ENCODE data around the gene ALG1.
"Not testable (repeated sequence)": the region's sequence is repeated elsewhere in the genome, so short reads cannot be mapped to it uniquely, and the experiment has no call there.

Gene ALG1

GRCh38 chr16:5098221-5099159 lies 26.8 kb downstream of the ALG1 start:
- peak; percentile 47 for DNase-seq (ENCODE audit: low spot score)

- not testable (repeated sequence) for DNase-seq (ENCODE audit: low spot score)
Observed at GRCh38 chr16:5099174-5099573, 27.5 kb downstream of the ALG1 start.

DNA sequence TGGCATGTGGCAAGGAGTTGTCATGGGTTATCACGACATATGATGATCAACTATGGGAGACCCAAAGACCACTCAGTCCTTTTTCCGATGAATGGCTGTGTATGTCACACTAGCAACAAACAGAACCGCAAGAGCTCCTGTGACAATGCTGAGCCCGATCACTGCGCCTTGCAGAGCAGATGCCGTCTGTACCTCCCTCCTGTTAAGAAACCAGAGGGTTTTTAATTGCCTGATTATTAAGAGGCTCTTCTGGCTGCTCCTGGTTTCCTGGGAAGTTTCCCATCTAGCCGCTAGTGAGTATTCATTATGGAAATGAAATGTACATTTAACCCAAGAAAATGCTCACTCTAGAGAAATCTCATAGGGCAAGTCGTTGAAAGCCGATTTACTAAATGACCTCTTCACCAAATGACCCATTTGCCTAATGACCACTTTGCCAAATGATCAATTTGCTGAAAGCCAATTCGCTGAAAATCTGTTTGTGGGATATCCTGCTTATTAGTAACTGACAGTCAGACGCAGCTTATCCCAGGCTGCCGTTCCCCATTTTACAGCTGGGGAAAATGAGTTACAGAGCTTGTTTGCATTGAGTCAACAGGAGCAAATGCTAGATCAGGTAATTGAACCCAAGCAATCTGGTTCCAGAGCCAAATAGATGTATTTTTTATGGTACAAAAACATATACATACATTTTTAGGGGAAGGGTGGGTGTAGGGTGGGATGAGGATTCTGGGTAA lies 31.8 kb downstream of the ALG1 start:
- DNase-seq (ENCODE audit: low spot score), result not testable (repeated sequence)

GRCh38 chr16:5105039-5105438 lies 33.4 kb downstream of the ALG1 start:
- not testable (repeated sequence) for DNase-seq (ENCODE audit: low spot score)

- DNase-seq (ENCODE audit: low spot score), result no peak
Observed at GRCh38 chr16:5108505-5109158, 37.0 kb downstream of the ALG1 start.

DNA sequence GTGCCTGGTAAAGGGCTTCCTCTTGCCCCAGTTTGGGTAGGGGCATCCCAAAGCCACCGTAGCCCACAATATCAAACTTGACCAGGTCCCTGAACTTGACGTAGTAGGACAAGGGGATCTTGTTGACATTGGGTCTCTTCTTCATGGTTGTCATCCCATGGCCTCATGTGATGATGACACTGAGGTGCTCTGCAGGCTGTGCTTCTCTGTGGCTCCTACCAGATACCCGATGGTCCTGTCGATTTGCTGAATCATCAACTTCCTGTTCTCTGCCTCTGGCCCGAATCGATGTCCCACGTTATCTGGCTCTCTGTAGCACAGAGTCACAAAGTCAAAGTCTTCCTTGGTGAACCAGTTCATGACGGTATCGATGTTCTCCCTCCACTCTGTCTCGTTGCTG lies 39.3 kb downstream of the ALG1 start:
- DNase-seq (ENCODE audit: low spot score), result not testable (repeated sequence)

DNA sequence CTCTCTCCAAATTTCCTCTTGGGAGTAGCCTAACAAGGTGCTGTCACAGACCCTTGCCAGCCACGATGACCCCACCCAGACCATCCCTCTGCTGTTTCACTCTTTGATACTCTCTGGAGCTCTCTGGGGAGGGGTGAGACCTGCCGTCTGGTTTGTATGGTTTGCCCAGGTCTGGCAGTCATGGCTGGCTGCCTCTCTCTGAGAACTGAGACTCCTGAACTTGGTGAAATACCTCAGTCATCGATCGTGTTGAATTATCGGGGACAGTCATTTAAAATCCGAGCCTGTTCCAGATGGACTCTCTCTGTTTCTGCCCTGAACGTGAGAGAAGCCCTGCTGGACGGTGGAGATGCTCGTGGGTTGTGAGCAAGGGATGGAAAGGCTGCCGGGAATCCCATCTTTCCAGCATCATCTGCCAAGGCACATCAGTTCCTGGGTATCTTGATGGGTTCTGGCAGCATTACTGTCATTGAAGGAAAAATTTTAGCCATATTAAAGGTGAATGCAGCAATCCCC lies 45.2 kb downstream of the ALG1 start:
- DNase-seq (ENCODE audit: low spot score), result not testable (repeated sequence)

- DNase-seq (ENCODE audit: low spot score), result not testable (repeated sequence)
Observed at GRCh38 chr16:5117300-5118087, 45.9 kb downstream of the ALG1 start.

DNA sequence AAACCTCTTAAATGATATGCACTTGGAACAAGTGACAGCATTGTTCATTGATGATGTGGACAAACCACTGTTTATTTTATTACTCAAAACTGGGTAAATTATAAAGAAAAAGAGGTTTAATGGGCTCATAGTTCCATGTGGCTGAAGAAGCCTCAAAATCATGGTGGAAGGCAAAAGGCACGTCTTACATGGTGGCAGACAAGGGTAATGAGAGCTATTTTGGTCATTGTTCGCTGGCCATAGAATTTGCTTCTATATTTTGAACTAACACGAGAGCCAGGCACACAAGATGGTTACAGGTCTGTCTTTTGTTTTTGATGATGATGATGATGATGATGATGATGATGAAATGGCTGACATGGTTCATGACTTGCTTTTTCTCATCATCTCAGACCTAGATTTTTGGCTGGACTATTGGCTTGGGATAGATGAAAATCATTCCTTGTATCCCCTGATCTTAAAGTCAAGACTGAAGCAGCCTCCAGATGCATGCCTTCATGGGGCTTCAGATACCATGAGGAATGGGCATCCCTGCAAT lies 59.9 kb downstream of the ALG1 start:
- not testable (repeated sequence) for DNase-seq (ENCODE audit: low spot score)

DNA sequence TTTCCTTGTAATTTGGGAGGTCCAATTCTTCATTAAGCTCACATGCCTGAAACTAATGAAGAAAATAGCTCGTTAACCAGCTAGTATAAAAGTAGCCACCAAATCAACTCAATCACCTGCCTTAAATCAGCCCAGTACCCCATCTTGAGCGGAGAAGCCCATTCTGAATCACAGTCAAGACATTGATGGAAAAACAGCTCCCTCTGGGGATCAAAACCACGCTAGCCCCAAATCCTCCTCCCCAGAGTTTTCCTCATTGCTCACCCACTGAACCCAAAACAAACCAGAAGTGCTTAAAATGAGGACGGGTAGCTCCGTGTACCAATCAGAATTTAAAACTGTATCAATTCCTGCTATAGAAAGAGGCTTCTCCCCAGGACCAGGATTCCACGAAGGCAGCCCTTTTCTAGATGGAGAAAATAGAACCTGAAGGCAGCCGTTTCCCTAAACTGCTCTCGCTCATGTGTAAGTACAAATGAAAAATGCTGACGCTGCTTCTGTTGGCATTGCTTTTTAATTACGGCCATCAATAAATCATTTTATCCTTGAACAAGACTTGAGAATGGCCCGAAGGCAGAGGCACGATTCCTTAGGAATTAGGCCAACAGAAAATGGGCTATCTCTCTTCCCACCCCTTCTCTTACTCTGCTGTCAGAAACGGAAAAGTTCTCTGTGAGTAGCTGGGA lies 61.4 kb downstream of the ALG1 start:
- DNase-seq (ENCODE audit: low spot score), result not testable (repeated sequence)

- DNase-seq (ENCODE audit: low spot score), result not testable (repeated sequence)
Observed at GRCh38 chr16:5134739-5135452, 63.3 kb downstream of the ALG1 start.
